ENCODE data around the gene HIGD2A. TPM values are rescaled to one million over a fixed set of nuclear protein-coding genes. Genes with fewer than 3 reads are reported as not detected.

Gene HIGD2A
- total RNA-seq, 1 donor from 2014 or later = 104 TPM

- Histone ChIP-seq H3K27me3 (no peaks in the 10 kb centered on the region), H3K4me1 (peaks cover 32% of the 10 kb centered on the region), H3K9me3 (no peaks in the 10 kb centered on the region), H3K36me3 (peaks cover 26% of the 10 kb centered on the region), H3K27ac (no peak overlapping the region), H3K4me3 (no peak overlapping the region)
- ATAC-seq (no peak), DNase-seq (peak; percentile 25)
- no peak for TF ChIP-seq CTCF (IDR thresholded peaks at IDR 0.05)
- intact Hi-C loops (cut with DNase I) = no loop called here
Measured at GRCh38 chr5:176412517-176413254, 24.1 kb downstream of the HIGD2A start.

GRCh38 chr5:176413255-176413565, 24.7 kb downstream of the HIGD2A start:
- TF ChIP-seq CTCF (IDR thresholded peaks at IDR 0.05) = no peak
- intact Hi-C loops (cut with DNase I) = no loop called here
- ATAC-seq (no peak), DNase-seq (peak; percentile 40)
- Histone ChIP-seq H3K36me3 (peaks cover 21% of the 10 kb centered on the region), H3K4me1 (peaks cover 32% of the 10 kb centered on the region), H3K9me3 (no peaks in the 10 kb centered on the region), H3K27me3 (no peaks in the 10 kb centered on the region), H3K4me3 (no peak overlapping the region), H3K27ac (peak overlapping the region; percentile 8)

DNA sequence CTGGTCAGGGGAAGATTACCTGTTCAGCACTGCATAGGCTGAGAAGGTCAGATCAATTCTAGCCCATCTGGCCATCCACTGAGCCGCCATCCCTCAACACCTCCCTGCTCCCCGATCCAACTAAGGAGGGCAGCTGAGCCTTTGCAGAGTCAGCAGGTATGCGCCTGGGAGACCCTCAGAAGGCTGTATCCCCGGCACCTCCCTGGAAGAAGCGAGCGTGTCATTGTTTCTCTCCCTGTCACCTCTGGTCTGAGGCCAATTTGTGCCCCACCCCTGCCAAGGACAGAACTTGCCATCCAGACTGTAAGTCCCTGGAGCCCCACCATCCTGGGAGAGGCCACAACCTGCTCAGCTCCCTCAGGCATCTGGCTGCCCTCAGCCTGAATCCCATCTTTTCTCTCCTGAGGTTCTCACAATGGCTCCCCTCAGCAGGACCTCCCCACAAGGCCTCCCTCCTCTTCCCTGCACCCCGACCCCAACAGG, 25.2 kb downstream of the HIGD2A start:
- H3K27ac ChIP-seq = peak overlapping the region; percentile 8
- peaks cover 16% of the 10 kb centered on the region for H3K36me3 ChIP-seq
- no peaks in the 10 kb centered on the region for H3K27me3 ChIP-seq
- no peaks in the 10 kb centered on the region for H3K9me3 ChIP-seq
- peak; percentile 46 for DNase-seq
- no peak for ATAC-seq
- H3K4me3 ChIP-seq = no peak overlapping the region
- H3K4me1 ChIP-seq = peaks cover 32% of the 10 kb centered on the region
- intact Hi-C loops (cut with DNase I) = no loop called here
- TF ChIP-seq CTCF (IDR thresholded peaks at IDR 0.05) = no peak

GRCh38 chr5:176414704-176415103, 26.2 kb downstream of the HIGD2A start:
- ATAC-seq (no peak), DNase-seq (no peak)
- Histone ChIP-seq H3K27me3 (no peaks in the 10 kb centered on the region), H3K36me3 (peaks cover 6% of the 10 kb centered on the region), H3K4me1 (peaks cover 32% of the 10 kb centered on the region), H3K27ac (no peak overlapping the region), H3K9me3 (no peaks in the 10 kb centered on the region), H3K4me3 (peak overlapping the region; percentile 95)
- intact Hi-C loops (cut with DNase I) = no loop called here
- TF ChIP-seq CTCF (IDR thresholded peaks at IDR 0.05) = no peak

DNA sequence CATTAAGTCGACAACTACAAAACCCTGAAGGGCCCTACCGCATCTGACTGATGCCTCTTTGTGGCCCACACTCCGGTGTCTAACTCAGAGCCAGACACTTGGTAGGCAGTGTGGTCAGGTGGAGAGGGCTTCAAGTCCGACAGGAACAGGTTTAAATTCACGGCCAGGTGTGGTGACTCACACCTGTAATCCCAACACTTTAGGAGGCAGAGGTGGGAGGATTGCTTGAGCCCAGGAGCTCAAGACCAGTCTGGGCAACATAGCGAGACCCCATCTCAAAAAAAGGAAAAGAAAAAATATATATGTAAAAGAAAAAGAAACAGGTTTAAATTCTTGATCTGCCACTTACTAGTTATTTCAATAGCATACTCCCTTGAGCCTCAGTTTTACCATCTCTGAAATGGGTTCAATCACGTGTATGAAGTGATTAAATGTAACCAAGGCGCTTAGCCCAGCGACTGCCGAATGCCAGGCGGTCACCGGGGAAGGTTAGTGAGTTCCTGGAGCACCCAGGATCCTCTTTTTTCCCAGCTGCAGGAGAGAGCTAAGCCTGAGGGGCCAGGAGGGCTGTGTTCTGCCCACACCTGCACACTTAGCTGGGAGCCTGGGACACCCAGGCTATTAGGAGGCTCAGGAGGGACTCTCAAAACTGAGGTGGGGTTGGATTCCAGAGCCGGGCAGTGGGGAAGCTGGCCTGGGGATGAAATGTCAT, 26.8 kb downstream of the HIGD2A start:
- TF ChIP-seq CTCF (IDR thresholded peaks at IDR 0.05) = no peak
- peaks cover 32% of the 10 kb centered on the region for H3K4me1 ChIP-seq
- H3K4me3 ChIP-seq = peak overlapping the region; percentile 95
- no peaks in the 10 kb centered on the region for H3K36me3 ChIP-seq
- H3K9me3 ChIP-seq = no peaks in the 10 kb centered on the region
- DNase-seq = peak; percentile 66
- H3K27me3 ChIP-seq = no peaks in the 10 kb centered on the region
- ATAC-seq = no peak
- intact Hi-C loops (cut with DNase I) = no loop called here
- H3K27ac ChIP-seq = peak overlapping the region; percentile 93

Data from upper lobe of right lung (tissue), 1 donor.